Stimulated activated naive CD8-positive, alpha-beta T cell treated with anti-CD3 and anti-CD28 coated beads, Interleukin-15, amount 100 ng/mL, for 72 hours (primary cell): ENCODE data around the gene TMCO2.

Experiments used
- ATAC-seq: fragments of 150-1000 bp; cut with Tn5 transposase; 2 replicates; pipeline ENCODE4 v1.10.0; 2021; ENCODE audit warnings: mild to moderate bottlenecking, moderate library complexity
- DNase-seq, 2 donors: peaks; one replicate each; pipeline ENCODE4 v3.0.0; 2021 to 2022
- H3K27ac Mint-ChIP-seq, 2 donors: one replicate each; pipeline ENCODE4 v1.8.0; 2022; ENCODE audit warnings: mild to moderate bottlenecking in 2 of 2, mixed read lengths in 2 of 2, moderate library complexity in 2 of 2
- H3K27me3 Mint-ChIP-seq: one replicate; pipeline ENCODE4 v1.8.0; 2022; ENCODE audit warnings: mixed read lengths
- H3K4me1 Mint-ChIP-seq: one replicate; pipeline ENCODE4 v1.8.0; 2022; ENCODE audit warnings: mild to moderate bottlenecking, mixed read lengths
- H3K4me3 Mint-ChIP-seq, 2 donors: one replicate each; pipeline ENCODE4 v1.8.0; 2022; ENCODE audit warnings: mild to moderate bottlenecking in 2 of 2, mixed read lengths in 2 of 2, moderate library complexity in 1 of 2
- H3K9me3 Mint-ChIP-seq, 2 donors: one replicate each; pipeline ENCODE4 v1.8.0; 2022; ENCODE audit warnings: mixed read lengths in 2 of 2

The TMCO2 gene

GRCh38 chr1:40272653-40273213, 25.0 kb downstream of the TMCO2 start:
- no peaks in the 10 kb centered on the region for H3K9me3 Mint-ChIP-seq

GRCh38 chr1:40273547-40274166, 25.9 kb downstream of the TMCO2 start:
- Mint-ChIP-seq H3K27me3 (no peaks in the 10 kb centered on the region), H3K4me3 (no peak overlapping the region), H3K4me1 (peaks cover 21% of the 10 kb centered on the region), H3K27ac (no peak overlapping the region), H3K9me3 (no peaks in the 10 kb centered on the region)
- DNase-seq (no peak), ATAC-seq (no peak)

More at GRCh38 chr1:40272653-40273213, 25.0 kb downstream of the TMCO2 start:
- H3K4me3 Mint-ChIP-seq = no peak overlapping the region
- ATAC-seq (no peak), DNase-seq (no peak)
- no peaks in the 10 kb centered on the region for H3K27me3 Mint-ChIP-seq
- peak overlapping the region; percentile 51 to 79 for H3K27ac Mint-ChIP-seq
- H3K4me1 Mint-ChIP-seq = peaks cover 21% of the 10 kb centered on the region

GRCh38 chr1:40274331-40274730, 26.6 kb downstream of the TMCO2 start:
- Mint-ChIP-seq H3K27me3 (no peaks in the 10 kb centered on the region), H3K9me3 (no peaks in the 10 kb centered on the region), H3K27ac (peak overlapping the region in 1 of 2 donors; percentile 15), H3K4me3 (no peak overlapping the region), H3K4me1 (peaks cover 21% of the 10 kb centered on the region)
- no peak for DNase-seq
- no peak for ATAC-seq

GRCh38 chr1:40276122-40276521, 28.4 kb downstream of the TMCO2 start:
- Mint-ChIP-seq H3K27me3 (no peaks in the 10 kb centered on the region), H3K4me3 (no peak overlapping the region), H3K27ac (no peak overlapping the region), H3K9me3 (no peaks in the 10 kb centered on the region), H3K4me1 (peaks cover 10% of the 10 kb centered on the region)
- no peak for DNase-seq
- no peak for ATAC-seq

GRCh38 chr1:40281853-40282252, 34.1 kb downstream of the TMCO2 start:
- Mint-ChIP-seq H3K27ac (no peak overlapping the region), H3K9me3 (no peaks in the 10 kb centered on the region), H3K4me3 (no peak overlapping the region), H3K4me1 (no peaks in the 10 kb centered on the region), H3K27me3 (no peaks in the 10 kb centered on the region)
- DNase-seq (no peak), ATAC-seq (no peak)

GRCh38 chr1:40291293-40291692, 43.6 kb downstream of the TMCO2 start:
- Mint-ChIP-seq H3K4me1 (peaks cover 6% of the 10 kb centered on the region), H3K27me3 (no peaks in the 10 kb centered on the region), H3K4me3 (no peak overlapping the region), H3K9me3 (no peaks in the 10 kb centered on the region), H3K27ac (peak overlapping the region; percentile 13 to 94)
- ATAC-seq = peak; percentile 66
- DNase-seq = no peak

- no peaks in the 10 kb centered on the region for H3K27me3 Mint-ChIP-seq
- no peaks in the 10 kb centered on the region for H3K9me3 Mint-ChIP-seq
- H3K27ac Mint-ChIP-seq = peak overlapping the region in 1 of 2 donors; percentile 8
- no peaks in the 10 kb centered on the region for H3K4me1 Mint-ChIP-seq
- no peak for ATAC-seq
- no peak overlapping the region for H3K4me3 Mint-ChIP-seq
- no peak for DNase-seq
These were observed 51.9 kb downstream of the TMCO2 start for GRCh38 chr1:40299366-40300248.

- Mint-ChIP-seq H3K4me3 (no peak overlapping the region), H3K27me3 (no peaks in the 10 kb centered on the region), H3K27ac (peak overlapping the region; percentile 13 to 56), H3K9me3 (no peaks in the 10 kb centered on the region), H3K4me1 (no peaks in the 10 kb centered on the region)
- DNase-seq (no peak), ATAC-seq (no peak)
These were observed 52.5 kb downstream of the TMCO2 start for GRCh38 chr1:40300249-40300567.

- no peaks in the 10 kb centered on the region for H3K9me3 Mint-ChIP-seq
- peak overlapping the region in 1 of 2 donors; percentile 56 for H3K27ac Mint-ChIP-seq
- H3K4me1 Mint-ChIP-seq = no peaks in the 10 kb centered on the region
- ATAC-seq (no peak), DNase-seq (no peak)
- H3K27me3 Mint-ChIP-seq = no peaks in the 10 kb centered on the region
- no peak overlapping the region for H3K4me3 Mint-ChIP-seq
These were observed 52.9 kb downstream of the TMCO2 start for GRCh38 chr1:40300651-40301050.

GRCh38 chr1:40301066-40301465, 53.3 kb downstream of the TMCO2 start:
- Mint-ChIP-seq H3K27ac (no peak overlapping the region), H3K4me3 (no peak overlapping the region)

More at GRCh38 chr1:40301066-40301465, 53.3 kb downstream of the TMCO2 start:
- Mint-ChIP-seq H3K9me3 (no peaks in the 10 kb centered on the region), H3K4me1 (no peaks in the 10 kb centered on the region), H3K27me3 (no peaks in the 10 kb centered on the region)
- ATAC-seq = no peak
- no peak for DNase-seq
